Uterus (tissue), 2 donors: ENCODE measurements around the gene GSE1.

Source experiments
- CTCF ChIP-seq, 4 experiments: fragments of 200-600 bp in 2 of 4; fragments of 450-650 bp in 2 of 4; sonication (generic) in 2 of 4; IDR thresholded peaks; one replicate each; pipeline ENCODE4 v1.5.1; 2016 to 2019; ENCODE audit warnings: antibody characterized with exemption in 4 of 4, mild to moderate bottlenecking in 2 of 4, moderate library complexity in 1 of 4
- POLR2A ChIP-seq, 2 donors: fragments of 450-650 bp; IDR thresholded peaks; one replicate each; pipeline ENCODE4 v1.6.1; 2016; ENCODE audit warnings: antibody characterized with exemption in 2 of 2, mild to moderate bottlenecking in 1 of 2, moderate library complexity in 1 of 2

GRCh38 chr16:85579923-85580580 lies 33.1 kb upstream of the GSE1 start:
- TF ChIP-seq CTCF (IDR thresholded peaks at IDR 0.05) (no peak), POLR2A (IDR thresholded peaks at IDR 0.05) (no peak)
